Muscle layer of colon (tissue), 2 donors: Measurements from ENCODE around the gene JAG1.

Source experiments
- H3K27ac ChIP-seq: one replicate; pipeline ENCODE4 v1.7.0; 2013; ENCODE audit warnings: low read depth, mild to moderate bottlenecking, low read length, moderate library complexity
- H3K27me3 ChIP-seq, 2 donors: one replicate each; pipeline ENCODE4 v1.7.0; 2013; ENCODE audit warnings: low read length in 2 of 2, mild to moderate bottlenecking in 2 of 2; ENCODE audit not compliant: insufficient read depth in 2 of 2, control insufficient read depth in 1 of 2
- H3K36me3 ChIP-seq: one replicate; pipeline ENCODE4 v1.7.0; 2013; ENCODE audit warnings: mild to moderate bottlenecking, low read length; ENCODE audit not compliant: insufficient read depth
- H3K4me1 ChIP-seq: one replicate; pipeline ENCODE4 v1.7.0; 2013; ENCODE audit warnings: mild to moderate bottlenecking, low read length; ENCODE audit not compliant: insufficient read depth
- H3K4me3 ChIP-seq, 2 donors: one replicate each; pipeline ENCODE4 v1.7.0; 2013; ENCODE audit warnings: low read length in 2 of 2, low read depth in 1 of 2, mild to moderate bottlenecking in 1 of 2, moderate library complexity in 1 of 2
- H3K9ac ChIP-seq: one replicate; pipeline ENCODE4 v1.7.0; 2013; ENCODE audit warnings: low read length
- H3K9me3 ChIP-seq: one replicate; pipeline ENCODE4 v1.7.0; 2013; ENCODE audit warnings: mild to moderate bottlenecking, low read length
- donor health status: abdominal sarcoma.
- donor health status: Adenocarcinoma of cecum.

The JAG1 gene

GRCh38 chr20:10634211-10634610 is 39.6 kb downstream of the JAG1 start:
- no peak overlapping the region for H3K27ac ChIP-seq
- H3K9ac ChIP-seq: no peak overlapping the region
- no peaks in the 10 kb centered on the region for H3K27me3 ChIP-seq
- H3K4me3 ChIP-seq: no peak overlapping the region
- peaks cover 3% of the 10 kb centered on the region for H3K36me3 ChIP-seq
- H3K9me3 ChIP-seq: no peaks in the 10 kb centered on the region
- peaks cover 57% of the 10 kb centered on the region for H3K4me1 ChIP-seq

GRCh38 chr20:10633718-10634117 is 40.1 kb downstream of the JAG1 start:
- no peaks in the 10 kb centered on the region for H3K9me3 ChIP-seq
- no peak overlapping the region for H3K9ac ChIP-seq
- H3K27me3 ChIP-seq: no peaks in the 10 kb centered on the region
- H3K4me3 ChIP-seq: no peak overlapping the region
- H3K27ac ChIP-seq: no peak overlapping the region
- H3K36me3 ChIP-seq: no peaks in the 10 kb centered on the region
- peaks cover 57% of the 10 kb centered on the region for H3K4me1 ChIP-seq

- no peak overlapping the region for H3K4me3 ChIP-seq
- H3K36me3 ChIP-seq: no peaks in the 10 kb centered on the region
- H3K27me3 ChIP-seq: no peaks in the 10 kb centered on the region
- H3K27ac ChIP-seq: no peak overlapping the region
- peaks cover 50% of the 10 kb centered on the region for H3K4me1 ChIP-seq
- H3K9me3 ChIP-seq: no peaks in the 10 kb centered on the region
- H3K9ac ChIP-seq: no peak overlapping the region
Measured at GRCh38 chr20:10632721-10633509, 40.9 kb downstream of the JAG1 start.

- H3K9me3 ChIP-seq: no peaks in the 10 kb centered on the region
- no peak overlapping the region for H3K9ac ChIP-seq
- H3K36me3 ChIP-seq: no peaks in the 10 kb centered on the region
- no peak overlapping the region for H3K4me3 ChIP-seq
- H3K27me3 ChIP-seq: no peaks in the 10 kb centered on the region
- no peak overlapping the region for H3K27ac ChIP-seq
- H3K4me1 ChIP-seq: peaks cover 32% of the 10 kb centered on the region
Measured at GRCh38 chr20:10631126-10631525, 42.7 kb downstream of the JAG1 start.

GRCh38 chr20:10629946-10630650 is 43.7 kb downstream of the JAG1 start:
- Histone ChIP-seq H3K4me1 (peaks cover 22% of the 10 kb centered on the region), H3K27me3 (no peaks in the 10 kb centered on the region), H3K27ac (no peak overlapping the region), H3K36me3 (no peaks in the 10 kb centered on the region), H3K9me3 (no peaks in the 10 kb centered on the region), H3K4me3 (no peak overlapping the region), H3K9ac (no peak overlapping the region)

GRCh38 chr20:10626896-10627295 is 46.9 kb downstream of the JAG1 start:
- Histone ChIP-seq H3K4me3 (no peak overlapping the region), H3K36me3 (no peaks in the 10 kb centered on the region), H3K9me3 (no peaks in the 10 kb centered on the region), H3K27ac (no peak overlapping the region), H3K9ac (no peak overlapping the region), H3K4me1 (no peaks in the 10 kb centered on the region), H3K27me3 (no peaks in the 10 kb centered on the region)

GRCh38 chr20:10625641-10626040 is 48.2 kb downstream of the JAG1 start:
- H3K27me3 ChIP-seq: no peaks in the 10 kb centered on the region
- H3K9ac ChIP-seq: no peak overlapping the region
- H3K36me3 ChIP-seq: no peaks in the 10 kb centered on the region
- H3K4me1 ChIP-seq: no peaks in the 10 kb centered on the region
- no peak overlapping the region for H3K4me3 ChIP-seq
- no peaks in the 10 kb centered on the region for H3K9me3 ChIP-seq
- no peak overlapping the region for H3K27ac ChIP-seq

GRCh38 chr20:10622657-10623418 is 51.0 kb downstream of the JAG1 start:
- no peaks in the 10 kb centered on the region for H3K4me1 ChIP-seq
- no peak overlapping the region for H3K4me3 ChIP-seq
- H3K27ac ChIP-seq: peak overlapping the region; percentile 45

GRCh38 chr20:10621149-10621548 is 52.6 kb downstream of the JAG1 start:
- Histone ChIP-seq H3K27me3 (no peaks in the 10 kb centered on the region), H3K9ac (no peak overlapping the region), H3K27ac (no peak overlapping the region), H3K4me3 (no peak overlapping the region), H3K9me3 (no peaks in the 10 kb centered on the region), H3K36me3 (no peaks in the 10 kb centered on the region), H3K4me1 (no peaks in the 10 kb centered on the region)

More at GRCh38 chr20:10622657-10623418, 51.0 kb downstream of the JAG1 start:
- Histone ChIP-seq H3K36me3 (no peaks in the 10 kb centered on the region), H3K9me3 (no peaks in the 10 kb centered on the region), H3K9ac (no peak overlapping the region), H3K27me3 (no peaks in the 10 kb centered on the region)

GRCh38 chr20:10619427-10619826 is 54.4 kb downstream of the JAG1 start:
- no peak overlapping the region for H3K9ac ChIP-seq
- no peak overlapping the region for H3K4me3 ChIP-seq
- H3K4me1 ChIP-seq: no peaks in the 10 kb centered on the region
- no peak overlapping the region for H3K27ac ChIP-seq
- H3K27me3 ChIP-seq: no peaks in the 10 kb centered on the region
- no peaks in the 10 kb centered on the region for H3K36me3 ChIP-seq
- no peaks in the 10 kb centered on the region for H3K9me3 ChIP-seq

GRCh38 chr20:10618611-10619245 is 55.1 kb downstream of the JAG1 start:
- H3K4me3 ChIP-seq: no peak overlapping the region
- no peaks in the 10 kb centered on the region for H3K36me3 ChIP-seq
- H3K9ac ChIP-seq: no peak overlapping the region
- H3K27ac ChIP-seq: no peak overlapping the region
- H3K9me3 ChIP-seq: no peaks in the 10 kb centered on the region
- no peaks in the 10 kb centered on the region for H3K27me3 ChIP-seq
- H3K4me1 ChIP-seq: no peaks in the 10 kb centered on the region
